GM20000 (cell line): Measurements from ENCODE around the gene ADTRP.
A peak's percentile ranks its signal among the peaks of the same experiment; 100 is the strongest.

Experiments used
- DNase-seq: peaks from one replicate; pipeline ENCODE4 v3.0.0; 2012; ENCODE audit warnings: low spot score
- CTCF ChIP-seq: IDR thresholded peaks from 2 replicates; pipeline ENCODE4 v1.5.1; 2012; ENCODE audit warnings: mild to moderate bottlenecking, control low read depth; ENCODE audit errors: extremely low read depth, missing control alignments

The ADTRP gene

GRCh38 chr6:11793277-11793676 lies 14.7 kb upstream of the ADTRP start:
- no peak for DNase-seq
- no peak for TF ChIP-seq CTCF

GRCh38 chr6:11791354-11792107 lies 12.9 kb upstream of the ADTRP start:
- no peak for DNase-seq
- TF ChIP-seq CTCF: no peak

- no peak for DNase-seq
- no peak for TF ChIP-seq CTCF
Observed at GRCh38 chr6:11789744-11790143, 11.1 kb upstream of the ADTRP start.

GRCh38 chr6:11788043-11788442 lies 9.4 kb upstream of the ADTRP start:
- DNase-seq: no peak

GRCh38 chr6:11785774-11786579 lies 7.4 kb upstream of the ADTRP start:
- no peak for TF ChIP-seq CTCF
- peak; percentile 82 for DNase-seq

More at GRCh38 chr6:11788043-11788442, 9.4 kb upstream of the ADTRP start:
- TF ChIP-seq CTCF: no peak

- DNase-seq: peak; percentile 62
- no peak for TF ChIP-seq CTCF
Observed at GRCh38 chr6:11785415-11785773, 6.8 kb upstream of the ADTRP start.

- no peak for TF ChIP-seq CTCF
Observed at GRCh38 chr6:11784341-11784740, 5.7 kb upstream of the ADTRP start.

More at GRCh38 chr6:11784341-11784740, 5.7 kb upstream of the ADTRP start:
- no peak for DNase-seq
